ENCODE results near the gene EVI5.

GRCh38 chr1:92791487-92792066 lies 6.7 kb upstream of the EVI5 start:
- TF ChIP-seq, protein P1, sequence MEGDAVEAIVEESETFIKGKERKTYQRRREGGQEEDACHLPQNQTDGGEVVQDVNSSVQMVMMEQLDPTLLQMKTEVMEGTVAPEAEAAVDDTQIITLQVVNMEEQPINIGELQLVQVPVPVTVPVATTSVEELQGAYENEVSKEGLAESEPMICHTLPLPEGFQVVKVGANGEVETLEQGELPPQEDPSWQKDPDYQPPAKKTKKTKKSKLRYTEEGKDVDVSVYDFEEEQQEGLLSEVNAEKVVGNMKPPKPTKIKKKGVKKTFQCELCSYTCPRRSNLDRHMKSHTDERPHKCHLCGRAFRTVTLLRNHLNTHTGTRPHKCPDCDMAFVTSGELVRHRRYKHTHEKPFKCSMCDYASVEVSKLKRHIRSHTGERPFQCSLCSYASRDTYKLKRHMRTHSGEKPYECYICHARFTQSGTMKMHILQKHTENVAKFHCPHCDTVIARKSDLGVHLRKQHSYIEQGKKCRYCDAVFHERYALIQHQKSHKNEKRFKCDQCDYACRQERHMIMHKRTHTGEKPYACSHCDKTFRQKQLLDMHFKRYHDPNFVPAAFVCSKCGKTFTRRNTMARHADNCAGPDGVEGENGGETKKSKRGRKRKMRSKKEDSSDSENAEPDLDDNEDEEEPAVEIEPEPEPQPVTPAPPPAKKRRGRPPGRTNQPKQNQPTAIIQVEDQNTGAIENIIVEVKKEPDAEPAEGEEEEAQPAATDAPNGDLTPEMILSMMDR (IDR thresholded peaks at IDR 0.05): no peak
- TF ChIP-seq POLR2A (IDR thresholded peaks at IDR 0.05): no peak

Measured in adrenal gland (tissue), 5 donors.